Neuronal stem cell (in vitro differentiated cells): ENCODE measurements around the gene IFIT1.

Source experiments
- DNase-seq: peaks from one replicate; pipeline ENCODE4 v3.0.0-alpha.2; 2013; ENCODE audit warnings: low spot score
- H2AFZ ChIP-seq: one replicate; pipeline ENCODE4 v1.6.1; 2013; ENCODE audit warnings: mild to moderate bottlenecking, low read length, inconsistent platforms
- H2AK5ac ChIP-seq: 2 replicates; pipeline ENCODE4 v1.6.1; 2013; ENCODE audit warnings: low read depth, mild to moderate bottlenecking, inconsistent platforms, low read length, moderate library complexity, mixed read lengths
- H2BK120ac ChIP-seq: 2 replicates; pipeline ENCODE4 v1.6.1; 2013; ENCODE audit warnings: low read depth, mild to moderate bottlenecking, inconsistent platforms, low read length, moderate library complexity, mixed read lengths
- H2BK12ac ChIP-seq: one replicate; pipeline ENCODE4 v1.6.1; 2013; ENCODE audit warnings: low read length, inconsistent platforms
- H2BK15ac ChIP-seq: 2 replicates; pipeline ENCODE4 v1.6.1; 2013; ENCODE audit warnings: mild to moderate bottlenecking, low read length, inconsistent platforms, mixed read lengths
- H2BK5ac ChIP-seq: one replicate; pipeline ENCODE4 v1.6.1; 2013; ENCODE audit warnings: inconsistent platforms, mild to moderate bottlenecking, low read length, moderate library complexity
- H3K14ac ChIP-seq: one replicate; pipeline ENCODE4 v1.6.1; 2013; ENCODE audit warnings: low read length, inconsistent platforms
- H3K18ac ChIP-seq: 2 replicates; pipeline ENCODE4 v1.6.1; 2013; ENCODE audit warnings: low read length, inconsistent platforms
- H3K23ac ChIP-seq: 2 replicates; pipeline ENCODE4 v1.6.1; 2013; ENCODE audit warnings: low read depth, mild to moderate bottlenecking, mixed read lengths, low read length, inconsistent platforms; ENCODE audit not compliant: poor library complexity
- H3K27ac ChIP-seq: replicated peaks from 3 replicates; pipeline ENCODE4 v1.5.1; 2013; ENCODE audit warnings: low read length, inconsistent platforms
- H3K27me3 ChIP-seq, 3 experiments: 2 replicates each; pipeline ENCODE4 v1.6.1; 2013; ENCODE audit warnings: low read length in 3 of 3, mild to moderate bottlenecking in 2 of 3, inconsistent platforms in 1 of 3, low read depth in 1 of 3, mixed read lengths in 1 of 3, moderate library complexity in 1 of 3; ENCODE audit not compliant: control insufficient read depth in 3 of 3, insufficient read depth in 3 of 3
- H3K36me3 ChIP-seq, 2 donors: replicated peaks in 1 of 2; 2 replicates each; pipeline ENCODE4 v1.6.1; 2013; ENCODE audit warnings: low read length in 2 of 2; ENCODE audit not compliant: control insufficient read depth in 2 of 2, insufficient read depth in 2 of 2
- H3K4ac ChIP-seq: 2 replicates; pipeline ENCODE4 v1.6.1; 2013; ENCODE audit warnings: inconsistent platforms, mild to moderate bottlenecking, low read length, moderate library complexity
- H3K4me1 ChIP-seq, 2 donors: 1 replicate in 1 of 2; 2 replicates in 1 of 2; pipeline ENCODE4 v1.6.1; 2013; ENCODE audit warnings: low read length in 2 of 2, low read depth in 1 of 2; ENCODE audit not compliant: control insufficient read depth in 2 of 2, insufficient read depth in 1 of 2
- H3K4me2 ChIP-seq: one replicate; pipeline ENCODE4 v1.6.1; 2013; ENCODE audit warnings: mild to moderate bottlenecking, low read length, inconsistent platforms; ENCODE audit not compliant: insufficient read depth, poor library complexity, severe bottlenecking
- H3K4me3 ChIP-seq, 2 donors: 2 replicates each; pipeline ENCODE4 v1.5.1; 2013; ENCODE audit warnings: low read length in 2 of 2, mild to moderate bottlenecking in 2 of 2, inconsistent platforms in 1 of 2, moderate library complexity in 1 of 2
- H3K79me1 ChIP-seq: one replicate; pipeline ENCODE4 v1.6.1; 2013; ENCODE audit warnings: low read depth, mild to moderate bottlenecking, inconsistent platforms, low read length, moderate library complexity
- H3K9ac ChIP-seq: one replicate; pipeline ENCODE4 v1.6.1; 2013; ENCODE audit warnings: mild to moderate bottlenecking, low read depth, low read length, inconsistent platforms; ENCODE audit not compliant: poor library complexity
- H3K9me3 ChIP-seq, 2 donors: replicated peaks in 1 of 2; 2 replicates each; pipeline versions ENCODE3 to v1.6.1; 2013; ENCODE audit warnings: low read length in 2 of 2, mild to moderate bottlenecking in 2 of 2, inconsistent platforms in 1 of 2, low read depth in 1 of 2, mixed read lengths in 1 of 2, moderate library complexity in 1 of 2; ENCODE audit not compliant: control insufficient read depth in 2 of 2, insufficient read depth in 1 of 2
- H4K8ac ChIP-seq: one replicate; pipeline ENCODE4 v1.6.1; 2013; ENCODE audit warnings: low read depth, mild to moderate bottlenecking, inconsistent platforms, low read length, moderate library complexity
- H4K91ac ChIP-seq: one replicate; pipeline ENCODE4 v1.6.1; 2013; ENCODE audit warnings: low read length, low read depth, mild to moderate bottlenecking, inconsistent platforms; ENCODE audit not compliant: poor library complexity
- WGBS, 2 donors: extraction: QIAGEN DNeasy Blood & Tissue Kit; methylation state at CpG; one replicate each; pipeline ENCODE4 v1.1.7; 2013; ENCODE audit warnings: missing lambda C conversion rate in 2 of 2, mixed read lengths in 1 of 2; ENCODE audit not compliant: insufficient read length in 2 of 2, insufficient replicate concordance in 1 of 2; ENCODE audit errors: extremely low coverage in 2 of 2; 5-methylcytosine and 5-hydroxymethylcytosine counted together

Gene IFIT1

DNA sequence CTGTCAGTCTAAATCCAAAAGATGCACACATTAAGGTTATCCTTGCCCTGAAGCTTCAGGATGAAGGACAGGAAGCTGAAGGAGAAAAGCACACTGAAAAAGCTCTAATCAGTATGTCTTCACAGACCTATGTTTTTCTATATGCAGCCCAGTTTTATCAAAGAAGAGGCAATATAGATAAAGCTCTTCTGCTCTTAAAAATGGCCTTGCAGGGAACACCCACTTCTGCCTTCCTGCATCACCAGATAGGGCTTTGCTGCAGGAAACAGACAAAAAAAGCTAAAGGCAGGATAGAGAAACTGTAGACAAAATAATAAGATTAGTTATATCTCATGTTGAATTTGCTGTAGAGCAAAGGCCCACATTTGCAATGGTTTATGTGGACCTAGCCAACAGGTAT lies 29.5 kb upstream of the IFIT1 start:
- Histone ChIP-seq H4K8ac (no peak overlapping the region), H2AFZ (no peak overlapping the region), H3K79me1 (no peaks in the 10 kb centered on the region), H2BK15ac (no peak overlapping the region), H2BK5ac (no peak overlapping the region), H3K4me3 (no peak overlapping the region), H2BK120ac (no peak overlapping the region), H3K27me3 (no peaks in the 10 kb centered on the region), H3K4me1 (peaks cover 4 to 7% of the 10 kb centered on the region in 2 donors), H2BK12ac (no peak overlapping the region), H3K18ac (no peak overlapping the region), H3K14ac (no peak overlapping the region), H3K9ac (no peak overlapping the region), H3K4me2 (no peak overlapping the region), H3K9me3 (no peaks in the 10 kb centered on the region), H3K23ac (no peak overlapping the region), H3K36me3 (no peaks in the 10 kb centered on the region), H3K27ac (no peak overlapping the region), H2AK5ac (no peak overlapping the region), H4K91ac (no peak overlapping the region), H3K4ac (no peak overlapping the region)
- no peak for DNase-seq

DNA sequence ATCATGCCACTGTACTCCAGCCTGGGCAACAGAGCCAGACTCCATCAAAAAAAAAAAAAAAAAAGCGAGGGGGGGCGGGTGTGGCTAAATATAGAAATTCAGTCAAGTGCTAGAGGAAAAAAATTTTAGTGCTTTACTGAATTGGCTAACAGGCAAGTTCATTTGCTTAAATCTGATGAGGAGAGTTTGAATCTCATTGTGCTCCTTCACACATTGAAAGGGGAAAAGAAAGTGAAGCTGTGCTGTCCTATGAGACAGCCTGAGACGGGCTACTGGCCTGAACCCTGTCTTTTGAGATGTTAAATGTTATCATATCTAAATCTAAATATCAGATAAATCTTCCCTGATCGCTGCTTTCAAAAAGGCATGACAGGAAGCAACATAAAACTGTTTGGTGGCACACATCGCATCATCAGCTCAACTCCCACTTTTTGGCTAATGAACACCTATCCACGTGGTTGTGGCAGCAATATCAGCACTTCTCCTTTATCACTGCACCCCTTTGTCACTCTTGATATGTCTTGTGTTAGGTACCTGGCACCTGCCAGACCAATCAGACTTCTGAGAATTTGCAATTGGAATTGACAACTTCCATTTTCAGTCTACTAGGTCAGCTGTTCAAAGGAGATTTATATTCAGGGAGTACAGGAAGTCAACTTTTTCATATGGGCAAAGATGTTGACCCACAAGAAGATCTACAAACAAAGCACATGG lies 28.5 kb upstream of the IFIT1 start:
- Histone ChIP-seq H4K8ac (no peak overlapping the region), H2BK15ac (no peak overlapping the region), H3K27ac (no peak overlapping the region), H2BK120ac (no peak overlapping the region), H3K9me3 (no peaks in the 10 kb centered on the region), H3K36me3 (no peaks in the 10 kb centered on the region), H2AK5ac (no peak overlapping the region), H3K4ac (no peak overlapping the region), H3K9ac (no peak overlapping the region), H3K27me3 (no peaks in the 10 kb centered on the region), H2AFZ (no peak overlapping the region), H2BK12ac (no peak overlapping the region), H3K4me3 (no peak overlapping the region), H3K4me1 (peaks cover 9 to 10% of the 10 kb centered on the region in 2 donors), H3K79me1 (no peaks in the 10 kb centered on the region), H4K91ac (no peak overlapping the region), H3K14ac (no peak overlapping the region), H3K4me2 (no peak overlapping the region), H3K23ac (no peak overlapping the region), H2BK5ac (no peak overlapping the region), H3K18ac (no peak overlapping the region)
- no peak for DNase-seq
- no CpG with 5 or more reads among the region's 6 CpGs for WGBS, 2 donors

DNA sequence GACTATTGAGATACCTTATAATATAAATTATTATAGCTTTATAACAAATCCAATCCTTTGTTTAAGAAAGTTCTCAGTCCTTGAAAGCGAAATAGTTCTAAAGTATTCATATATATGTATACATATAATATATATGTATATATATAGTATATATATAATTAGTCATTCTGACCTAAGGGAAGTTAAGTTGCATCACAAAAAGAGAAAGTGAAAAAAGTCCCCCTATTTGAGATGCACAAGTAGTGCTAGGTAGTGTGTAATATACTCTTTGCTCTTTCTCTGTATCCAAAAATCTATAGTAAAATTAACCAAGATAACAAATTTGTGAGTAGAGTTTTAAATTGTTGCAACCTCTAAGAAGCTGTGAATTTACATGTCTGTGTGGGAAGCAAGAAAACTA lies 27.9 kb upstream of the IFIT1 start:
- Histone ChIP-seq H2AK5ac (no peak overlapping the region), H3K9ac (no peak overlapping the region), H3K18ac (no peak overlapping the region), H4K91ac (no peak overlapping the region), H2BK120ac (no peak overlapping the region), H2AFZ (no peak overlapping the region), H3K79me1 (no peaks in the 10 kb centered on the region), H3K23ac (no peak overlapping the region), H3K4ac (no peak overlapping the region), H3K27me3 (no peaks in the 10 kb centered on the region), H3K9me3 (no peaks in the 10 kb centered on the region), H3K14ac (no peak overlapping the region), H3K36me3 (no peaks in the 10 kb centered on the region), H2BK5ac (no peak overlapping the region), H2BK12ac (no peak overlapping the region), H2BK15ac (no peak overlapping the region), H3K4me3 (no peak overlapping the region), H3K4me1 (peaks cover 13% of the 10 kb centered on the region in 2 donors), H3K27ac (no peak overlapping the region), H3K4me2 (no peak overlapping the region), H4K8ac (no peak overlapping the region)
- no peak for DNase-seq
- no CpG with 5 or more reads among the region's 1 CpG for WGBS, 2 donors

DNA sequence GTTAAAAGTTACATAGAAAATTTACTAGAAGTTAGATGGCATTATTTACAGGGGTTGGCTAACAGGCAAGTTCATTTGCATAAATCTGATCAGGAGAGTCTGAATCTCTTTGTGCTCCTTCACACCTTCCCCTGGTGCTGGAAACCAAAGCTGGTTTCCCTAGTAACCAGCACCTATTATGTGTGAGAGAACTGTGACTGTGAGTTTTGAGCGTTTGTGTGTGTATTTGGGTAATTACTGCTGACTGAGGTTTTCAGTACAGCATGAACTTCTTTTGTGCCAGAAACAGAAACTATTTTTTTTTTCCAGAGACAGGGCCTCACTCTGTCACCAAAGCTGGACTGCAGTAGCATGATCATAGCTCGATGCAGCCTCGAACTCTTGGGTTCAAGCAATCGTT lies 24.9 kb upstream of the IFIT1 start:
- Histone ChIP-seq H3K27me3 (no peaks in the 10 kb centered on the region), H3K36me3 (no peaks in the 10 kb centered on the region), H2BK12ac (no peak overlapping the region), H2BK15ac (no peak overlapping the region), H2BK5ac (no peak overlapping the region), H2BK120ac (no peak overlapping the region), H3K4me3 (no peak overlapping the region), H3K14ac (no peak overlapping the region), H3K4me1 (peaks cover 13% of the 10 kb centered on the region in 2 donors), H3K23ac (no peak overlapping the region), H3K27ac (peak overlapping the region; percentile 5), H3K4ac (no peak overlapping the region), H2AFZ (no peak overlapping the region), H3K9me3 (no peaks in the 10 kb centered on the region), H2AK5ac (no peak overlapping the region), H3K4me2 (no peak overlapping the region), H3K18ac (no peak overlapping the region), H3K79me1 (no peaks in the 10 kb centered on the region), H4K8ac (no peak overlapping the region), H4K91ac (no peak overlapping the region), H3K9ac (no peak overlapping the region)
- WGBS, 2 donors: no CpG with 5 or more reads among the region's 4 CpGs
- no peak for DNase-seq
